HG02970 (cell line): Measurements from ENCODE around the gene AFAP1L2.
"Not testable (repeated sequence)": the region's sequence is repeated elsewhere in the genome, so short reads cannot be mapped to it uniquely, and the experiment has no call there.

Experiments
- ATAC-seq: cut with Tn5 transposase; IDR thresholded peaks from one replicate; pipeline ENCODE4 v1.9.1; 2021; ENCODE audit warnings: mild to moderate bottlenecking, moderate library complexity, moderate number of reproducible peaks; ENCODE audit not compliant: unreplicated experiment, low FRiP score

The AFAP1L2 gene

DNA sequence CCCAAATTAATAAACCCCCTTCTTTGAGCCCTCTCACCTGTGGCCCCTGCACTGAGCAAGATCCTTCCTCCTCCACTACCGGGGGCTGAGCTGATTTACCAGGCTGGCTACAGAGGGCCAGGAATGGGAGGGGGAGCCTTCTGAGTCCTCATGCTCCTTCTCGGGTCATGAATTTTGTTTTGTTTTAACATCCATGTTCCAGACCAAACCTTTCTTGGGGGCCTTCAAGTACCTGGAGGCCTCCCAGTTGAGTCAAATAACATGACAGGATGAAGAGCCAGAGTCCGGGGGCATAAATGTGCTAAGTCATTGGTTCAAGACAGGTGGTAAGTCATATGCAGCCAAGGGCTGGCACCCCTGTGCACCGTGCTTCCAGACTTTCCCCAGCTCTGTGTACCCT lies 39.6 kb downstream of the AFAP1L2 start:
- ATAC-seq: no peak

DNA sequence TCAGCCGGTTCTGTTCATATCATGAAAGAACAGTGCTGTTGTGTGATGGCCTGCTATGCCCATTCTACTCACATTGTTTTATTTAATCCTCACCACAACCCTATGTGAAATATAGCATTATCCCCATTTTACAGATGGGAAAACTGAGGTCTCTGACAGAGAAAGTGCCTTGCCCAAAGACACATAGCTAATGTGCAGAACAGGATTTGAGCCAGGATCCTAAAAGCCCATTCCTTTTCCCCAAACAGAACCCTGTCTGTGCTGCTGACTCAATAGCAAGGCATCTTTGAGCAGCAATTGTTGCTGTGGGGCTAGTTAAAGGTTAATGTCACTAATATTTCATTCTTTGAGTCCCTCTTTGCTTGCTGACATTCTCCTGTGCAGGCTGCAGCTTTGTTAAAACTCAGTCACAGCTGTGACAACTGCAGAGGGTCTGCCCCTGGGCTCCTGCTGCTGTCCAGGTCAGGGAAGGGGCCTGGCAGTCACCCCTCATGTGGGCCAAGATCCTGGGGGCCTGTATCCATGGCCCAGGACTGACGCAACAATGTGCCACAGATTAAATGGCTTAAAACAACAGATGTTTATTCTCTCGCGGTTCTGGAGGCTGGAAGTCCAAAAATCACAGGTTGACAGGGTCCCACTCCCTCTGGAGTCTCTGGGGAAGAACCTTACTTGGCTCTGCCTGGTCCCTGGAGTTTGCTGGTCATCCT lies 40.4 kb downstream of the AFAP1L2 start:
- no peak for ATAC-seq

- ATAC-seq: no peak
These were observed 41.4 kb downstream of the AFAP1L2 start for GRCh38 chr10:114362826-114363355.

- ATAC-seq: no peak
These were observed 44.4 kb downstream of the AFAP1L2 start for GRCh38 chr10:114359953-114360345.

- no peak for ATAC-seq
These were observed 45.0 kb downstream of the AFAP1L2 start for GRCh38 chr10:114359041-114359952.

DNA sequence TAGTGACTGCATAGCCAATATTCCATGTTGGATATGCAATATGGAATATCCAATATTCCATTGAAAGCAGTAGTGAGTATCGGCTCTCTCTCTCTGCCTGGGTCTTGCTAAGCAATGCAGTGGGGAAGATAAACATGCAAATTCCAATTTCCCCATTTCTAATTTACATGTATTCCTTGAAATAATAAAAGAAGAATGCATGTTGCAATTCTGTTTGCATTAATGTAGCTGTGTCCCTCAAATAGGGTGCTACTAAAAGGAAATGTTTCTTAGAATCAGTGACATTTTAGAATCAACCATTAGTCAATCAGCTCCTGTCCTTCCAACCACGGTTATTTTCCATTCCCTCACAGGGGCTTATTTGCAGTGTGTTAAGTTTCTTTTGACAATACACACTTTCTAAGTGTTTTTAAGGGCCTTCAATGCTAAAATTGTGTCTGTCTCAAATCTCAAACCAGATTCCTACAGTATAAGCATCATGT lies 46.7 kb downstream of the AFAP1L2 start:
- no peak for ATAC-seq

DNA sequence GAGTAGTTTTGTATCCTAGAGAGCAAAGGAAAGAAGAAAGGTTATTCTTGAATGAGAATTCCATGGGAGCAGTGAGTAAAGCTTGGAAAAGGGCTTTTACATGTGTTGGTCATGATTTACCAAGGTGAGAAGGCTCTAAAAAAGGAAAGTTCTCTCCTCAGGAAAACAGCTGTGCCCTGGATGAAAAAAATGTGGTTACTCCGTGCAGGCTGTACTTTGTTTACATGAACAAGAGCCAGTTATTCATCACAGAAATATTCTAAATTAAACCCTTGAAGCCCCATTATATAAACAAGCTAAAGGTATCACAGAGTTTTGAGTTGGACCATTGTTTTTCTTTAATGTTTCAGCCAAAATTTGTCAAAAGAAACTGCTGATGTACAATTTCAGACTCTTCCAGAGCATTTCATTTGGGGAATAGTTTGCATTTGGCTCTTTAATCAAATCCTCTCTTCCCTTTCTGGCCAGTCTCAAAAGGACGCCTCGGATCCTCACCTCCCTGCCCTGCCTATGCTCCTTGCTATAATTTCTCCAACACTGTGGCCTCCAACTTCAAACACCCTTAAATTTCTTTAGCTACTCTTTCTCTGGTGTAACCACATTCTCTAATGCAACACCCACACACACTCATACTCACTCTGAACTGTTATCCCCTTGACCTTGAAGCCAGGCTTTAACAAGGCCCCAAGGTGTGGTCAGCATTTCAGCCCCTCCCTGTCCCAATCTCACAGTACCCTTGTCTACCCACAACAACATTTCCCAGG lies 47.4 kb downstream of the AFAP1L2 start:
- ATAC-seq: no peak

- no peak for ATAC-seq
These were observed 48.2 kb downstream of the AFAP1L2 start for GRCh38 chr10:114356126-114356525.

GRCh38 chr10:114353383-114353782 lies 50.9 kb downstream of the AFAP1L2 start:
- no peak for ATAC-seq

GRCh38 chr10:114352653-114353298 lies 51.5 kb downstream of the AFAP1L2 start:
- no peak for ATAC-seq

- no peak for ATAC-seq
These were observed 53.6 kb downstream of the AFAP1L2 start for GRCh38 chr10:114350751-114351150.

- ATAC-seq: no peak
These were observed 54.6 kb downstream of the AFAP1L2 start for GRCh38 chr10:114349522-114350215.

DNA sequence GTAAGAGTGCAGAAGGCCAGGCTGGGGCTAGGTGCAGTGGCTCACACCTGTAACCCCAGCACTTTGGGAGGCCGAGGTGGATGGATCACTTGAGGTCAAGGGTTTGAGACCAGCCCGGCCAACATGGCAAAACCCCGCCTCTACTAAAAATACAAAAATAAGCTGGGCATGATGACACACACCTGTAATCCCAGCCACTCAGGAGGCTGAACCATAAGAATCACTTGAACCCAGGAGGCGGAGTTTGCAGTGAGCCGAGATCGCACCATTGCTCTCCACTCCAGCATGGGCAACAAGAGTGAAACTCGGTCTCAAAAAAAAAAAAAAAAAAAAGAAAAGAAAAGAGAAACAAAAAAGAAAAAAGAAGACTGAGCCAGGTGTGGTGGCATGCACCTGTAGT lies 55.2 kb downstream of the AFAP1L2 start:
- ATAC-seq: not testable (repeated sequence)

- ATAC-seq: no peak
These were observed 56.5 kb downstream of the AFAP1L2 start for GRCh38 chr10:114347791-114348190.

DNA sequence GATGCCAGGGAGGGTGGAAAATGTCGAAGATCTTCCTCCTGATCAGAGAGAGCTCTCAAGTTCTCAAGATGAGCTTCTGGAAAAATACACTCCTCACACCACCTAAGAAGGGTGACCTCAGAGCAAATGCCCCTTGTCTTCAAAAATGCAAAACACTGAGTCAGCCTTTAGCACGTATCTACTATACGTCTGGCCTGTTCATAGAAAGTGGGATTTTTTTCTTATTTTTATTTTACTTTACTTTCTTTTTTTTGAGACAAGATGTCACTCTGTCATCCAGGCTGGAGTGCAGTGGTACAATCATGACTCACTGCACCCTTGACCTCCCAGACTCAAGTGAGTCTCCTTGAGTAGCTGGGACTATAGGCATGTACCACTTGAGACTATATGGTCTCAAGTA lies 57.1 kb downstream of the AFAP1L2 start:
- no peak for ATAC-seq

DNA sequence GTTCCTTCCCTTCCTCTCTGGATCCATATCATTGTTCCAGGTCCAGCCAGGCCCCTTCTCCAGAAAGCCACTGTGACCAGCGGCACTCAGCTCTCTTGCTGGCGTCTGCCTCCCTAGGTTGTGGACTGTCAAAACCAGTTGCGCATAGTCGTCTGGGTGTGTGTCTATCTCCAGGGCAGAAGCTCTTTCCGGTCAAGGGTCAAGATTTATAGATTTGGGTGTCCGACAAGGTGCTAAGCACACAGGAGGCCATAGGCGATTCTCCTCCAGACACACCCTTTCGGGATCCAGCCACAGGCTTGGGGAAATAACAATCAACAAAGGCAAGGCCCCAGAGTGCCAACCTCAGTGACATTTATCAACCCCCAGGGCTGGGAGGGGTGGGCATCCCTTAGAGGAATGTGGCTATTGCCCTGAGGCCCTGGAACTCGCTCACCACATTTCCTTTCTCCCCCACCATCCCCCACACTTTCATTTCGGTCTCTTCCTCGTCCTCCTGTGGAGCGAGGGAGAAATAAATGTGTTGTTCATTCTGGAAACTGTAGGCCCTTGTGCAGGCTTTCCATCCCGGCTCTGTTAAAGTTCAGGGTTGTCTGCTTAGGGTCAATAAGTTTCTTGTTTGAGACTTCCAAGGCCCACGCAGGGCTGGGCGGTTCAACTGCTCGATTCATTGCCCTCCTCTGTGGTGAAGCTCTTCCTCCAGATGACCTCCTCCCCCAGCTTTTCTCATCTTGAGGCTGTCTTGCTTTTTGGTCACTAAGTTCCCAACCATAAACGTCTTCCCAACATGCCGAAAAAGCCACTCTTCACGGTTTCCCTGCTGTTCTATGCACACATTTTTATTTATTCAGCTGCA lies 57.9 kb downstream of the AFAP1L2 start:
- no peak for ATAC-seq

GRCh38 chr10:114345701-114346100 lies 58.6 kb downstream of the AFAP1L2 start:
- ATAC-seq: no peak

DNA sequence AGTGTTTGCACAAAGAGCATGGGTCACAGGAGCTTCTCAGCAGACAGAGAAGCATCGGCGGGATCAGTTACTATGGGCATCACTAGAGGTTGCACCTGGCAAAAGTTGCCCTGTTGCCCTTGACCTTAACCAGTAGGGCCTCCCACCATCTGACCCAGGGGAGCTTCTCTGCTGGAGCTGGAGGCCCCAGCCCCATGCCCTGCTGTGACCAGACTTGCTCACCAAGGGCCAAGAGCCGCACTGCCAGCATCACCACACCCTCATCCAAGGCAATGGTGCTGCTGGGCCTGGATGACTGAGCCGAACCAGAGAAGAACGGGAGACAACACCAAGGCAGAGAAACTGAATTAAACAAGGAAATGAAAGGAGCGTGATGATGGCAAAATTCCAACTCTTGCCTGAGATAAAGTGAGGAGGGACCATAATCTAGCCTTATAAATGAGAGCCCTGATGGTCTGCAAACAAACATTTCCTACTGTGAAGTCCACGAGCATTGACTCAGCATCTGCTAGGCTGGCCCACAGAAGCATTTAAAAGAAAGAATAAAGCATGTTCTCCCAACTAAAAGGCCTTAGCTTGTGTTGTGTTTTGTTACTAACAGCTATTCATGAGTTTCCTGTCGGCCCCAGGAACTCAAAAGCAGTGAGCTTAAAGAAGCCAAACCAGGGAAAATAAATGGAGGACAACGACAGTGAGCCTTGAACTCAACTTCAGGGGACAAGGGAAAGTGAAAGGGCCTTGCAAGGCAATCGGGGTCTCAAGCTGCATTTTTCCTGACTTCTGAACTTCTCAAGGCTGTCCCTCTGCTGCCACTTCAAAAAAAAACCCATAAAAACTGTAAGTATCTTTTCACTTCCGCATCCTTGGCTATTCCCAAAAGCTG lies 60.4 kb downstream of the AFAP1L2 start:
- ATAC-seq: no peak
